HEK293 (cell line): ENCODE data around the gene SEMA3D.

Experiments used
- CTCF ChIA-PET: fragments of 350-600 bp; formaldehyde crosslinking; extraction: SDS; loops from one replicate; lab custom pipeline; 2021; ENCODE audit warnings: antibody characterized with exemption; lab: Yijun Ruan, JAX
- POLR2A ChIA-PET: fragments of 300-600 bp; formaldehyde crosslinking; extraction: SDS; loops from one replicate; lab custom pipeline; 2020; ENCODE audit warnings: antibody characterized with exemption, inconsistent platforms; lab: Yijun Ruan, JAX
- H3K27ac ChIP-seq: fragments of 200-500 bp; sonication (Bioruptor generic); 2 replicates; pipeline ENCODE4 v1.5.1; 2014; ENCODE audit warnings: low read depth, low read length, control low read depth, inconsistent platforms; ENCODE audit errors: extremely low read depth
- H3K36me3 ChIP-seq, 2 experiments: fragments of 200-500 bp in 1 of 2; sonication (Bioruptor generic) in 1 of 2; 1 replicate in 1 of 2; 2 replicates in 1 of 2; pipeline ENCODE4 v1.5.1; 2014 to 2017; ENCODE audit warnings: inconsistent platforms in 2 of 2, low read length in 2 of 2; ENCODE audit not compliant: control insufficient read depth in 2 of 2, insufficient read depth in 1 of 2
- H3K4me1 ChIP-seq: fragments of 200-500 bp; sonication (Bioruptor generic); 2 replicates; pipeline ENCODE4 v1.5.1; 2014; ENCODE audit warnings: mild to moderate bottlenecking, low read length, inconsistent platforms; ENCODE audit not compliant: control insufficient read depth, insufficient read depth
- H3K4me3 ChIP-seq: 2 replicates; pipeline ENCODE4 v1.5.1; 2011; ENCODE audit warnings: low read depth, mild to moderate bottlenecking, control low read depth, low read length, moderate library complexity
- H3K9me3 ChIP-seq: fragments of 200-500 bp; sonication (Bioruptor generic); 2 replicates; pipeline ENCODE4 v1.5.1; 2014; ENCODE audit warnings: low read depth, low read length, inconsistent platforms; ENCODE audit not compliant: control insufficient read depth, insufficient read depth
- GLIS2 ChIP-seq: fragments of 450-650 bp; formaldehyde crosslinking; IDR thresholded peaks from 2 replicates; pipeline ENCODE4 v1.5.1; 2016; ENCODE audit warnings: missing biosample characterization, missing genetic modification characterization
- HOXA7 ChIP-seq: sonication (generic); formaldehyde crosslinking; IDR thresholded peaks from 2 replicates; pipeline ENCODE4 v1.8.1; 2022; ENCODE audit warnings: missing genetic modification reagents, borderline replicate concordance
- KLF8 ChIP-seq: fragments of 450-650 bp; formaldehyde crosslinking; IDR thresholded peaks from 2 replicates; pipeline ENCODE4 v1.5.1; 2016; ENCODE audit warnings: missing biosample characterization, missing genetic modification characterization
- ZFP3 ChIP-seq: fragments of 450-650 bp; formaldehyde crosslinking; IDR thresholded peaks from 2 replicates; pipeline ENCODE4 v1.5.1; 2016; ENCODE audit warnings: low read depth, missing biosample characterization, missing genetic modification characterization
- ZNF416 ChIP-seq: fragments of 450-650 bp; formaldehyde crosslinking; IDR thresholded peaks from 2 replicates; pipeline ENCODE4 v1.5.1; 2016; ENCODE audit warnings: missing biosample characterization, missing genetic modification characterization
- ZNF501 ChIP-seq: fragments of 450-650 bp; formaldehyde crosslinking; IDR thresholded peaks from 2 replicates; pipeline ENCODE4 v1.5.1; 2016; ENCODE audit warnings: missing biosample characterization, missing genetic modification characterization
- ZNF514 ChIP-seq: fragments of 450-650 bp; formaldehyde crosslinking; IDR thresholded peaks from 2 replicates; pipeline ENCODE4 v1.5.1; 2016; ENCODE audit warnings: missing biosample characterization, missing genetic modification characterization
- ZNF530 ChIP-seq: fragments of 450-650 bp; formaldehyde crosslinking; IDR thresholded peaks from 2 replicates; pipeline ENCODE4 v1.5.1; 2016; ENCODE audit warnings: low read depth, missing biosample characterization, missing genetic modification characterization
- ZNF747 ChIP-seq: fragments of 450-650 bp; formaldehyde crosslinking; IDR thresholded peaks from 2 replicates; pipeline ENCODE4 v1.5.1; 2016; ENCODE audit warnings: missing biosample characterization, missing genetic modification characterization
- TF ChIP-seq, protein P1 (sequence below): fragments of 450-650 bp; formaldehyde crosslinking; IDR thresholded peaks from 2 replicates; pipeline ENCODE4 v1.5.1; 2017; ENCODE audit warnings: missing biosample characterization, missing genetic modification characterization
- TF ChIP-seq, protein P2 (sequence below): fragments of 450-650 bp; formaldehyde crosslinking; IDR thresholded peaks from 2 replicates; pipeline ENCODE4 v1.5.1; 2016; ENCODE audit warnings: missing biosample characterization, missing genetic modification characterization
- TF ChIP-seq, protein P3 (sequence below): fragments of 450-650 bp; formaldehyde crosslinking; IDR thresholded peaks from 2 replicates; pipeline ENCODE4 v1.5.1; 2016; ENCODE audit warnings: missing biosample characterization, missing genetic modification characterization
- TF ChIP-seq, protein P4 (sequence below): fragments of 450-650 bp; formaldehyde crosslinking; IDR thresholded peaks from 2 replicates; pipeline ENCODE4 v1.5.1; 2017; ENCODE audit warnings: missing biosample characterization, missing genetic modification characterization
- TF ChIP-seq, protein P5 (sequence below): fragments of 450-650 bp; formaldehyde crosslinking; IDR thresholded peaks from 2 replicates; pipeline ENCODE4 v1.5.1; 2017; ENCODE audit warnings: missing biosample characterization, mild to moderate bottlenecking, missing genetic modification characterization, moderate library complexity

Gene SEMA3D

DNA sequence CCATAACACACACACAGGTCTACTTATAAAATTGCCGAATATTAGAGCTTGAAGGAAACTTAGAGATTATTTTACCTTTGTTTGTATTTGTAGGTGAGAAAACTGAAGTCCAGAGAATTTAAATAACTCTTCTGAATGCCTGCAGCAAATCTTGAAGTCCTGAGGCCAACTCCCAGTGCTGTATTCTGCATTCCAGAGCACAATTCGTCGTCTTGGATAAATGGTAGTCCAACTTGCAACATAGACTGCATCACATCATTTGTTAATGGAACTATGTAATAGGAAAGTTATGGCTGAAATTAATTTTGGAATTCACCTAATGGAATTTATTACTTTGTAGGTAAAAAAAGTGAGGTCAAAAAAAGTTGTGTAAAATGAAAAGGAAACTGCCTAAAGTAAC lies 37.3 kb upstream of the SEMA3D start:
- POLR2A ChIA-PET = interaction anchor here (0.6 kb wide), 1 partner anchor 223 kb away, joined by 3 read pairs; no protein-coding TSS in a partner anchor
- Histone ChIP-seq H3K4me3 (no peak overlapping the region), H3K27ac (no peak overlapping the region), H3K36me3 (no peaks in the 10 kb centered on the region), H3K4me1 (peaks cover 18% of the 10 kb centered on the region; the same call in 1 of the 2 replicates), H3K9me3 (no peaks in the 10 kb centered on the region)
- CTCF ChIA-PET = interaction anchor here (0.6 to 0.7 kb wide), 3 partner anchors 23 to 282 kb away, joined by 3 to 5 read pairs (median 3); no protein-coding TSS in a partner anchor
- TF ChIP-seq ZNF416 = no peak

DNA sequence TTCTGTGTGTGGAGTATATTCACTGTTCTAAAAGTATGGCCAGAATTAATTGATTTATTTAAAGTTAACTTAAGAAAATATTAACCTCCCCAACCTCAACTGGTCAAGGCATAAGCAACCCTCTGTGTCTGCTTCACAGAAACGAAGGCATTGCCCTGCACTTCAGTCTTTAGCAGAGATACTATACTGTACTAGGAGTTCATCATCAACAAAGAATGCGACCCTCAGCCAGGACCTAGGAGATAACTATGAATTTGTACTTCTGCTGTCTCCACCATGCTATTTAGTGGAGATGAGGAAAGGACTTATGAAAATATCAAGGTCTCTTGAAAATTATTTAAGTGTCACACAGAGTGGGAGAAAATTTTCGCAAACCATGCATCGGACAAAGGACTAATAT lies 35.7 kb upstream of the SEMA3D start:
- Histone ChIP-seq H3K36me3 (no peaks in the 10 kb centered on the region), H3K4me3 (no peak overlapping the region), H3K27ac (no peak overlapping the region), H3K4me1 (peaks cover 12% of the 10 kb centered on the region; the same call in 1 of the 2 replicates), H3K9me3 (no peaks in the 10 kb centered on the region)
- CTCF ChIA-PET = no interaction called here
- POLR2A ChIA-PET = no interaction called here
- no peak for TF ChIP-seq ZNF747 (tag by site-specific recombination)

DNA sequence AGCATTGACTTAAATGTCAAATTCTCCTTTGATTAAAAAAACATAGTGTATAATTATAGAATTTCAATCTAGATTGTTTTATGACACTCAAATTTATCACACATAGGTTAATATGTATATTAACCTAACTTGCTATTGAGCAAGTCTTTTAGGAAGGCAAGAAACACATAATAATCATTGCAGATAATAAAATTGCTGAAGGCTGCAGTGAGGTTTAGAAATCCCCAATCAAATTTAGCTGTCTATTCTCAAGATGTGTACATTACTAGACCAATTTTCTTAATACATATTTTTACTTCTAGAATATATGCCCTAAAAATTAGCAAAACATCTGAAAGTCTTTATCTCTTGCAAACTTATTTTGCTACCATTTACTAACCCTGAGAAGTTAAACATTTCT lies 34.9 kb upstream of the SEMA3D start:
- H3K4me1 ChIP-seq = peaks cover 7% of the 10 kb centered on the region; the same call in 1 of the 2 replicates
- no peak overlapping the region for H3K27ac ChIP-seq
- ChIA-PET CTCF (no interaction called here), POLR2A (no interaction called here)
- TF ChIP-seq ZFP3 (no peak), GLIS2 (tag by site-specific recombination) (no peak), ZNF530 (no peak), KLF8 (no peak)
- no peaks in the 10 kb centered on the region for H3K36me3 ChIP-seq
- H3K9me3 ChIP-seq = no peaks in the 10 kb centered on the region
- H3K4me3 ChIP-seq = no peak overlapping the region

DNA sequence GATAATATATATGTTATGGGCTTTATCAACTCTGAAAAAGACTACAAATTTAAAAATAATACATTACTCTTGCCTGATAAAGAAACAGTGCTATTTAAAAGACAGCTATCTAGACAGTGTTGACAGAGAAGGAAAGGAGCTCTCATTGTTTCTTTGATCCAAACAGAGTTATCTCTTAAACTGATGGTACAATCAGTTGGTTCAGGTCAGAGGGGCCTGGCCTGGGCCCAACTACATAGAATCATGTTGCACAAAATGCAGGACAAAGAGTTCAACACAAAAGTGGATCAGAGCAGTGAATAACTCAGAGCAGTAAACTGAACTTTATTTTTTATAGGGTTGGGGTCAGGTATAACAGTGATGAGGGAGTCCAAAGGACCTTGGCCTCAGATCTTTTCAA lies 33.8 kb upstream of the SEMA3D start:
- ChIA-PET CTCF (no interaction called here), POLR2A (interaction anchor here (0.6 kb wide), 1 partner anchor 35 kb away, joined by 9 read pairs; no protein-coding TSS in a partner anchor)
- peaks cover 4% of the 10 kb centered on the region; the same call in 1 of the 2 replicates for H3K4me1 ChIP-seq
- TF ChIP-seq, protein P1, sequence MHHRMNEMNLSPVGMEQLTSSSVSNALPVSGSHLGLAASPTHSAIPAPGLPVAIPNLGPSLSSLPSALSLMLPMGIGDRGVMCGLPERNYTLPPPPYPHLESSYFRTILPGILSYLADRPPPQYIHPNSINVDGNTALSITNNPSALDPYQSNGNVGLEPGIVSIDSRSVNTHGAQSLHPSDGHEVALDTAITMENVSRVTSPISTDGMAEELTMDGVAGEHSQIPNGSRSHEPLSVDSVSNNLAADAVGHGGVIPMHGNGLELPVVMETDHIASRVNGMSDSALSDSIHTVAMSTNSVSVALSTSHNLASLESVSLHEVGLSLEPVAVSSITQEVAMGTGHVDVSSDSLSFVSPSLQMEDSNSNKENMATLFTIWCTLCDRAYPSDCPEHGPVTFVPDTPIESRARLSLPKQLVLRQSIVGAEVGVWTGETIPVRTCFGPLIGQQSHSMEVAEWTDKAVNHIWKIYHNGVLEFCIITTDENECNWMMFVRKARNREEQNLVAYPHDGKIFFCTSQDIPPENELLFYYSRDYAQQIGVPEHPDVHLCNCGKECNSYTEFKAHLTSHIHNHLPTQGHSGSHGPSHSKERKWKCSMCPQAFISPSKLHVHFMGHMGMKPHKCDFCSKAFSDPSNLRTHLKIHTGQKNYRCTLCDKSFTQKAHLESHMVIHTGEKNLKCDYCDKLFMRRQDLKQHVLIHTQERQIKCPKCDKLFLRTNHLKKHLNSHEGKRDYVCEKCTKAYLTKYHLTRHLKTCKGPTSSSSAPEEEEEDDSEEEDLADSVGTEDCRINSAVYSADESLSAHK (tag by site-specific recombination) = no peak
- TF ChIP-seq, protein P2, sequence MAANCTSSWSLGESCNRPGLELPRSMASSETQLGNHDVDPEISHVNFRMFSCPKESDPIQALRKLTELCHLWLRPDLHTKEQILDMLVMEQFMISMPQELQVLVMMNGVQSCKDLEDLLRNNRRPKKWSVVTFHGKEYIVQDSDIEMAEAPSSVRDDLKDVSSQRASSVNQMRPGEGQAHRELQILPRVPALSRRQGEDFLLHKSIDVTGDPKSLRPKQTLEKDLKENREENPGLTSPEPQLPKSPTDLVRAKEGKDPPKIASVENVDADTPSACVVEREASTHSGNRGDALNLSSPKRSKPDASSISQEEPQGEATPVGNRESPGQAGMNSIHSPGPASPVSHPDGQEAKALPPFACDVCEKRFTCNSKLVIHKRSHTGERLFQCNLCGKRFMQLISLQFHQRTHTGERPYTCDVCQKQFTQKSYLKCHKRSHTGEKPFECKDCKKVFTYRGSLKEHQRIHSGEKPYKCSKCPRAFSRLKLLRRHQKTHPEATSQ = no peak
- TF ChIP-seq ZNF514 = no peak
- TF ChIP-seq, protein P3, sequence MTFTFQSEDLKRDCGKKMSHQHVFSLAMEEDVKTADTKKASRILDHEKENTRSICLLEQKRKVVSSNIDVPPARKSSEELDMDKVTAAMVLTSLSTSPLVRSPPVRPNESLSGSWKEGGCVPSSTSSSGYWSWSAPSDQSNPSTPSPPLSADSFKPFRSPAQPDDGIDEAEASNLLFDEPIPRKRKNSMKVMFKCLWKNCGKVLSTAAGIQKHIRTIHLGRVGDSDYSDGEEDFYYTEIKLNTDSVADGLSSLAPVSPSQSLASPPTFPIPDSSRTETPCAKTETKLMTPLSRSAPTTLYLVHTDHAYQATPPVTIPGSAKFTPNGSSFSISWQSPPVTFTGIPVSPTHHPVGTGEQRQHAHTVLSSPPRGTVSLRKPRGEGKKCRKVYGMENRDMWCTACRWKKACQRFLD (tag by site-specific recombination) = no peak
- TF ChIP-seq, protein P4, sequence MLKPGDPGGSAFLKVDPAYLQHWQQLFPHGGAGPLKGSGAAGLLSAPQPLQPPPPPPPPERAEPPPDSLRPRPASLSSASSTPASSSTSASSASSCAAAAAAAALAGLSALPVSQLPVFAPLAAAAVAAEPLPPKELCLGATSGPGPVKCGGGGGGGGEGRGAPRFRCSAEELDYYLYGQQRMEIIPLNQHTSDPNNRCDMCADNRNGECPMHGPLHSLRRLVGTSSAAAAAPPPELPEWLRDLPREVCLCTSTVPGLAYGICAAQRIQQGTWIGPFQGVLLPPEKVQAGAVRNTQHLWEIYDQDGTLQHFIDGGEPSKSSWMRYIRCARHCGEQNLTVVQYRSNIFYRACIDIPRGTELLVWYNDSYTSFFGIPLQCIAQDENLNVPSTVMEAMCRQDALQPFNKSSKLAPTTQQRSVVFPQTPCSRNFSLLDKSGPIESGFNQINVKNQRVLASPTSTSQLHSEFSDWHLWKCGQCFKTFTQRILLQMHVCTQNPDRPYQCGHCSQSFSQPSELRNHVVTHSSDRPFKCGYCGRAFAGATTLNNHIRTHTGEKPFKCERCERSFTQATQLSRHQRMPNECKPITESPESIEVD (tag by site-specific recombination) = no peak
- TF ChIP-seq, protein P5, sequence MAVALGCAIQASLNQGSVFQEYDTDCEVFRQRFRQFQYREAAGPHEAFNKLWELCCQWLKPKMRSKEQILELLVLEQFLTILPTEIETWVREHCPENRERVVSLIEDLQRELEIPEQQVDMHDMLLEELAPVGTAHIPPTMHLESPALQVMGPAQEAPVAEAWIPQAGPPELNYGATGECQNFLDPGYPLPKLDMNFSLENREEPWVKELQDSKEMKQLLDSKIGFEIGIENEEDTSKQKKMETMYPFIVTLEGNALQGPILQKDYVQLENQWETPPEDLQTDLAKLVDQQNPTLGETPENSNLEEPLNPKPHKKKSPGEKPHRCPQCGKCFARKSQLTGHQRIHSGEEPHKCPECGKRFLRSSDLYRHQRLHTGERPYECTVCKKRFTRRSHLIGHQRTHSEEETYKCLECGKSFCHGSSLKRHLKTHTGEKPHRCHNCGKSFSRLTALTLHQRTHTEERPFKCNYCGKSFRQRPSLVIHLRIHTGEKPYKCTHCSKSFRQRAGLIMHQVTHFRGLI (tag by site-specific recombination) = no peak
- TF ChIP-seq ZNF501 = no peak
- TF ChIP-seq HOXA7 (CRISPR knock-in tag) = no peak
- no peak overlapping the region for H3K4me3 ChIP-seq
- no peak overlapping the region for H3K27ac ChIP-seq
- H3K36me3 ChIP-seq = no peaks in the 10 kb centered on the region
- no peaks in the 10 kb centered on the region for H3K9me3 ChIP-seq
